ENCODE measurements around the gene MC2R.

DNA sequence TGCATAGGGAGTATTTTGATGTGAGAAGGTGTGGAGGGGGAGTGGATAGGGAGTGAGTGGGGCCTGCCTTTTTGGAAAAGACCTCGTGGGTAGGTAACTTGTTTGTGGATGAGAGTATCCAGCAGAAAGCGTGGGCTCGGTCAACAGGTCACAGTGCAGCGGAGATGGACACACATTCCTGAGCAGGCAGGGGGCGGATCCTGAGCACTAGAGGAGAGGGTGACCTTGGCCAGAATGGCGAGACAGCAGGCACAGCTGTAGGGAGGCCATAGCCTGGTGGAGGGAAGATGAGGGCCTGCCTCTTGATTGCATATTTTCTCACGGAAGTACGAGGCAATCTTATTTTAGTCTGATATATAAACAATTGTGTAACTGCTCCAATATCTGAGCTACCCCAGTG lies 3.6 kb upstream of the MC2R start:
- no peak for TF ChIP-seq EZH2phosphoT487 (IDR thresholded peaks at IDR 0.05; ENCODE audit: low read depth, severe bottlenecking, unreplicated experiment)
- TF ChIP-seq CTCF (IDR thresholded peaks at IDR 0.05; ENCODE audit: poor library complexity) = no peak
